HG03521 (cell line): Measurements from ENCODE around the gene SLC1A1.

Source experiments
- ATAC-seq: cut with Tn5 transposase; IDR thresholded peaks from one replicate; pipeline ENCODE4 v1.9.1; 2021; ENCODE audit warnings: mild to moderate bottlenecking, moderate library complexity; ENCODE audit not compliant: unreplicated experiment

Gene SLC1A1

GRCh38 chr9:4489919-4490704 is at the start of gene SLC1A1:
Gene SLC1A1 (plus strand): TSS chr9:4490468. CDS start chr9:4490680, 212 bp downstream.
- ATAC-seq: peak; percentile 69

GRCh38 chr9:4442806-4443205 is 47.5 kb upstream of the SLC1A1 start:
- ATAC-seq: no peak

GRCh38 chr9:4443439-4443838 is 46.8 kb upstream of the SLC1A1 start:
- no peak for ATAC-seq

GRCh38 chr9:4461437-4461836 is 28.8 kb upstream of the SLC1A1 start:
- ATAC-seq: no peak

- no peak for ATAC-seq
These were observed 26.4 kb upstream of the SLC1A1 start for GRCh38 chr9:4463824-4464223.

GRCh38 chr9:4464911-4465513 is 25.3 kb upstream of the SLC1A1 start:
- ATAC-seq: peak; percentile 93

- no peak for ATAC-seq
These were observed 24.4 kb upstream of the SLC1A1 start for GRCh38 chr9:4465910-4466309.

- ATAC-seq: no peak
These were observed 15.0 kb upstream of the SLC1A1 start for GRCh38 chr9:4475301-4475700.

GRCh38 chr9:4486176-4486575 is 4.1 kb upstream of the SLC1A1 start:
- ATAC-seq: no peak

- no peak for ATAC-seq
These were observed 728 bp upstream of the SLC1A1 start for GRCh38 chr9:4489562-4489918.

- peak; percentile 4 for ATAC-seq
These were observed 697 bp downstream of the SLC1A1 start for GRCh38 chr9:4490705-4491625.

GRCh38 chr9:4491626-4491975 is 1.3 kb downstream of the SLC1A1 start:
- ATAC-seq: no peak

- no peak for ATAC-seq
These were observed 4.1 kb downstream of the SLC1A1 start for GRCh38 chr9:4494332-4494731.

GRCh38 chr9:4494806-4495205 is 4.5 kb downstream of the SLC1A1 start:
- ATAC-seq: no peak

- no peak for ATAC-seq
These were observed 5.3 kb downstream of the SLC1A1 start for GRCh38 chr9:4495537-4495936.

- ATAC-seq: no peak
These were observed 6.2 kb downstream of the SLC1A1 start for GRCh38 chr9:4496497-4496896.

GRCh38 chr9:4497395-4497794 is 7.1 kb downstream of the SLC1A1 start:
- no peak for ATAC-seq

GRCh38 chr9:4497855-4498254 is 7.6 kb downstream of the SLC1A1 start:
- ATAC-seq: no peak

GRCh38 chr9:4499917-4500316 is 9.6 kb downstream of the SLC1A1 start:
- ATAC-seq: no peak

- no peak for ATAC-seq
These were observed 10.9 kb downstream of the SLC1A1 start for GRCh38 chr9:4501147-4501507.

GRCh38 chr9:4502444-4502843 is 12.2 kb downstream of the SLC1A1 start:
- no peak for ATAC-seq

GRCh38 chr9:4503103-4503502 is 12.8 kb downstream of the SLC1A1 start:
- no peak for ATAC-seq
